WERI-Rb-1 (cell line): ENCODE data around the gene DNAH9.

Experiments
- DNase-seq: peaks from one replicate; pipeline ENCODE4 v3.0.0-alpha.2; 2020
- H3K27ac ChIP-seq: fragments of 250-450 bp; sonication (Bioruptor Pico); 2 replicates; pipeline ENCODE4 v1.5.1; 2020; ENCODE audit warnings: mild to moderate bottlenecking, moderate library complexity
- H3K27me3 ChIP-seq: fragments of 250-450 bp; sonication (Bioruptor Pico); 2 replicates; pipeline ENCODE4 v1.5.1; 2021; ENCODE audit warnings: mild to moderate bottlenecking, low read depth, moderate library complexity; ENCODE audit not compliant: insufficient read depth, severe bottlenecking
- H3K36me3 ChIP-seq: fragments of 250-450 bp; sonication (Bioruptor Pico); 2 replicates; pipeline ENCODE4 v1.5.1; 2020; ENCODE audit warnings: mild to moderate bottlenecking, moderate library complexity
- H3K4me3 ChIP-seq: 2 replicates; pipeline ENCODE4 v1.5.1; 2011; ENCODE audit warnings: low read depth, mild to moderate bottlenecking, control low read depth, low read length
- H3K9me3 ChIP-seq: fragments of 250-450 bp; sonication (Bioruptor Pico); 2 replicates; pipeline ENCODE4 v1.5.1; 2021; ENCODE audit warnings: mild to moderate bottlenecking, moderate library complexity; ENCODE audit not compliant: severe bottlenecking
- CTCF ChIP-seq: IDR thresholded peaks from 2 replicates; pipeline ENCODE4 v1.5.1; 2011; ENCODE audit warnings: low read depth, mild to moderate bottlenecking, control low read depth, inconsistent platforms, low read length

Gene DNAH9

GRCh38 chr17:11768981-11769380, 170.7 kb downstream of the DNAH9 start:
- H3K4me3 ChIP-seq, result no peak overlapping the region
- no peak for TF ChIP-seq CTCF
- no peak overlapping the region for H3K27ac ChIP-seq
- H3K27me3 ChIP-seq, result peaks cover 9% of the 10 kb centered on the region
- no peaks in the 10 kb centered on the region for H3K36me3 ChIP-seq
- no peak for DNase-seq
- no peaks in the 10 kb centered on the region for H3K9me3 ChIP-seq

GRCh38 chr17:11772031-11772430, 173.8 kb downstream of the DNAH9 start:
- DNase-seq, result no peak
- Histone ChIP-seq H3K27me3 (peaks cover 6% of the 10 kb centered on the region), H3K4me3 (no peak overlapping the region), H3K36me3 (no peaks in the 10 kb centered on the region), H3K27ac (no peak overlapping the region), H3K9me3 (no peaks in the 10 kb centered on the region)
- TF ChIP-seq CTCF, result no peak

- DNase-seq, result no peak
- H3K9me3 ChIP-seq, result no peaks in the 10 kb centered on the region
- H3K27me3 ChIP-seq, result peaks cover 6% of the 10 kb centered on the region
- TF ChIP-seq CTCF, result no peak
- no peaks in the 10 kb centered on the region for H3K36me3 ChIP-seq
- H3K4me3 ChIP-seq, result no peak overlapping the region
- H3K27ac ChIP-seq, result no peak overlapping the region
Measured at GRCh38 chr17:11779892-11780291, 181.6 kb downstream of the DNAH9 start.

GRCh38 chr17:11780621-11781020, 182.4 kb downstream of the DNAH9 start:
- H3K27ac ChIP-seq, result no peak overlapping the region
- no peak for DNase-seq
- peaks cover 6% of the 10 kb centered on the region for H3K27me3 ChIP-seq
- H3K4me3 ChIP-seq, result no peak overlapping the region
- TF ChIP-seq CTCF, result no peak
- H3K9me3 ChIP-seq, result no peaks in the 10 kb centered on the region
- no peaks in the 10 kb centered on the region for H3K36me3 ChIP-seq

GRCh38 chr17:11786711-11787438, 188.6 kb downstream of the DNAH9 start:
- Histone ChIP-seq H3K27ac (no peak overlapping the region), H3K36me3 (no peaks in the 10 kb centered on the region), H3K27me3 (peaks cover 6% of the 10 kb centered on the region), H3K9me3 (no peaks in the 10 kb centered on the region), H3K4me3 (no peak overlapping the region)
- DNase-seq, result no peak
- no peak for TF ChIP-seq CTCF

GRCh38 chr17:11795906-11796305, 197.6 kb downstream of the DNAH9 start:
- no peaks in the 10 kb centered on the region for H3K9me3 ChIP-seq
- H3K27me3 ChIP-seq, result no peaks in the 10 kb centered on the region
- no peak overlapping the region for H3K4me3 ChIP-seq
- H3K27ac ChIP-seq, result no peak overlapping the region
- no peak for TF ChIP-seq CTCF
- no peak for DNase-seq
- H3K36me3 ChIP-seq, result no peaks in the 10 kb centered on the region
